ENCODE measurements around the gene MTX2. TPM values are rescaled to one million over a fixed set of nuclear protein-coding genes. Genes with fewer than 3 reads are reported as not detected.
"Not testable (repeated sequence)": the region's sequence is repeated elsewhere in the genome, so short reads cannot be mapped to it uniquely, and the experiment has no call there.

MTX2 gene
- total RNA-seq, 1 donor from 2014 or later = 24.9 TPM

- Mint-ChIP-seq H3K27me3 (ENCODE audit: insufficient read depth) (peaks cover 9% of the 10 kb centered on the region), H3K27ac (no peak overlapping the region)
Measured at GRCh38 chr2:176356251-176356650, 87.0 kb downstream of the MTX2 start.

GRCh38 chr2:176364273-176364977, 95.2 kb downstream of the MTX2 start:
- intact Hi-C loops (cut with micrococcal nuclease) = no loop called here

More at GRCh38 chr2:176356251-176356650, 87.0 kb downstream of the MTX2 start:
- intact Hi-C loops (cut with micrococcal nuclease) = no loop called here
- Mint-ChIP-seq H3K9me3 (no peaks in the 10 kb centered on the region), H3K4me3 (no peak overlapping the region), H3K4me1 (ENCODE audit: low read depth) (no peaks in the 10 kb centered on the region), H3K36me3 (ENCODE audit: low read depth) (no peaks in the 10 kb centered on the region)
- DNase-seq (ENCODE audit: low spot score) = no peak

GRCh38 chr2:176368349-176368748, 99.1 kb downstream of the MTX2 start:
- no peak for DNase-seq (ENCODE audit: low spot score)
- Mint-ChIP-seq H3K36me3 (ENCODE audit: low read depth) (no peaks in the 10 kb centered on the region), H3K9me3 (no peaks in the 10 kb centered on the region), H3K4me1 (ENCODE audit: low read depth) (no peaks in the 10 kb centered on the region), H3K27me3 (ENCODE audit: insufficient read depth) (peaks cover 18% of the 10 kb centered on the region), H3K4me3 (no peak overlapping the region), H3K27ac (no peak overlapping the region)
- intact Hi-C loops (cut with micrococcal nuclease) = no loop called here

More at GRCh38 chr2:176364273-176364977, 95.2 kb downstream of the MTX2 start:
- Mint-ChIP-seq H3K9me3 (no peaks in the 10 kb centered on the region), H3K27me3 (ENCODE audit: insufficient read depth) (peaks cover 11% of the 10 kb centered on the region), H3K4me3 (no peak overlapping the region), H3K36me3 (ENCODE audit: low read depth) (no peaks in the 10 kb centered on the region), H3K27ac (no peak overlapping the region), H3K4me1 (ENCODE audit: low read depth) (no peaks in the 10 kb centered on the region)
- DNase-seq (ENCODE audit: low spot score) = no peak

- Mint-ChIP-seq H3K27me3 (ENCODE audit: insufficient read depth) (peaks cover 14% of the 10 kb centered on the region), H3K4me1 (ENCODE audit: low read depth) (no peaks in the 10 kb centered on the region), H3K36me3 (ENCODE audit: low read depth) (no peaks in the 10 kb centered on the region), H3K9me3 (no peaks in the 10 kb centered on the region), H3K27ac (no peak overlapping the region), H3K4me3 (no peak overlapping the region)
- no peak for DNase-seq (ENCODE audit: low spot score)
- intact Hi-C loops (cut with micrococcal nuclease) = no loop called here
Measured at GRCh38 chr2:176370467-176371171, 101.4 kb downstream of the MTX2 start.

GRCh38 chr2:176373155-176373554, 103.9 kb downstream of the MTX2 start:
- intact Hi-C loops (cut with micrococcal nuclease); H3K4me3 Mint-ChIP-seq; H3K36me3 Mint-ChIP-seq (ENCODE audit: low read depth); H3K4me1 Mint-ChIP-seq (ENCODE audit: low read depth); H3K27me3 Mint-ChIP-seq (ENCODE audit: insufficient read depth); DNase-seq (ENCODE audit: low spot score); H3K9me3 Mint-ChIP-seq; H3K27ac Mint-ChIP-seq: not testable (repeated sequence)

- H3K36me3 Mint-ChIP-seq (ENCODE audit: low read depth) = no peaks in the 10 kb centered on the region
- peaks cover 4% of the 10 kb centered on the region for H3K9me3 Mint-ChIP-seq
- no peak for DNase-seq (ENCODE audit: low spot score)
- no peak overlapping the region for H3K4me3 Mint-ChIP-seq
- no peak overlapping the region for H3K27ac Mint-ChIP-seq
- intact Hi-C loops (cut with micrococcal nuclease) = no loop called here
- peaks cover 3% of the 10 kb centered on the region for H3K27me3 Mint-ChIP-seq (ENCODE audit: insufficient read depth)
- H3K4me1 Mint-ChIP-seq (ENCODE audit: low read depth) = no peaks in the 10 kb centered on the region
Measured at GRCh38 chr2:176378323-176378722, 109.1 kb downstream of the MTX2 start.

GRCh38 chr2:176380341-176380740, 111.1 kb downstream of the MTX2 start:
- DNase-seq (ENCODE audit: low spot score) = no peak
- peaks cover 4% of the 10 kb centered on the region for H3K9me3 Mint-ChIP-seq
- peaks cover 6% of the 10 kb centered on the region for H3K27me3 Mint-ChIP-seq (ENCODE audit: insufficient read depth)
- no peaks in the 10 kb centered on the region for H3K36me3 Mint-ChIP-seq (ENCODE audit: low read depth)
- H3K27ac Mint-ChIP-seq = no peak overlapping the region
- H3K4me3 Mint-ChIP-seq = no peak overlapping the region
- intact Hi-C loops (cut with micrococcal nuclease) = no loop called here
- H3K4me1 Mint-ChIP-seq (ENCODE audit: low read depth) = no peaks in the 10 kb centered on the region

- no peaks in the 10 kb centered on the region for H3K36me3 Mint-ChIP-seq (ENCODE audit: low read depth)
- intact Hi-C loops (cut with micrococcal nuclease) = no loop called here
- DNase-seq (ENCODE audit: low spot score) = no peak
- H3K27me3 Mint-ChIP-seq (ENCODE audit: insufficient read depth) = peaks cover 7% of the 10 kb centered on the region
- no peak overlapping the region for H3K4me3 Mint-ChIP-seq
- no peak overlapping the region for H3K27ac Mint-ChIP-seq
- H3K9me3 Mint-ChIP-seq = peaks cover 4% of the 10 kb centered on the region
- H3K4me1 Mint-ChIP-seq (ENCODE audit: low read depth) = no peaks in the 10 kb centered on the region
Measured at GRCh38 chr2:176383100-176383499, 113.9 kb downstream of the MTX2 start.

GRCh38 chr2:176383836-176384442, 114.7 kb downstream of the MTX2 start:
- no peaks in the 10 kb centered on the region for H3K36me3 Mint-ChIP-seq (ENCODE audit: low read depth)
- no peak overlapping the region for H3K4me3 Mint-ChIP-seq
- peaks cover 7% of the 10 kb centered on the region for H3K27me3 Mint-ChIP-seq (ENCODE audit: insufficient read depth)
- intact Hi-C loops (cut with micrococcal nuclease) = no loop called here
- no peaks in the 10 kb centered on the region for H3K4me1 Mint-ChIP-seq (ENCODE audit: low read depth)
- H3K27ac Mint-ChIP-seq = no peak overlapping the region
- no peaks in the 10 kb centered on the region for H3K9me3 Mint-ChIP-seq
- DNase-seq (ENCODE audit: low spot score) = no peak

- Mint-ChIP-seq H3K27ac (no peak overlapping the region), H3K36me3 (ENCODE audit: low read depth) (no peaks in the 10 kb centered on the region), H3K4me1 (ENCODE audit: low read depth) (no peaks in the 10 kb centered on the region), H3K27me3 (ENCODE audit: insufficient read depth) (peaks cover 12% of the 10 kb centered on the region), H3K9me3 (no peaks in the 10 kb centered on the region), H3K4me3 (no peak overlapping the region)
- intact Hi-C loops (cut with micrococcal nuclease) = no loop called here
- DNase-seq (ENCODE audit: low spot score) = no peak
Measured at GRCh38 chr2:176385219-176385759, 116.0 kb downstream of the MTX2 start.

GRCh38 chr2:176385838-176386237, 116.6 kb downstream of the MTX2 start:
- Mint-ChIP-seq H3K27ac (no peak overlapping the region), H3K4me1 (ENCODE audit: low read depth) (no peaks in the 10 kb centered on the region), H3K4me3 (no peak overlapping the region), H3K36me3 (ENCODE audit: low read depth) (no peaks in the 10 kb centered on the region), H3K9me3 (no peaks in the 10 kb centered on the region), H3K27me3 (ENCODE audit: insufficient read depth) (peaks cover 10% of the 10 kb centered on the region)
- DNase-seq (ENCODE audit: low spot score) = no peak
- intact Hi-C loops (cut with micrococcal nuclease) = no loop called here
